HG02678 (cell line): ENCODE results near the gene RASGRF2.
A peak's percentile ranks its signal among the peaks of the same experiment; 100 is the strongest.

Source experiments
- ATAC-seq: cut with Tn5 transposase; IDR thresholded peaks from one replicate; pipeline ENCODE4 v1.9.1; 2021; ENCODE audit warnings: mild to moderate bottlenecking, moderate library complexity; ENCODE audit not compliant: unreplicated experiment

Gene RASGRF2

DNA sequence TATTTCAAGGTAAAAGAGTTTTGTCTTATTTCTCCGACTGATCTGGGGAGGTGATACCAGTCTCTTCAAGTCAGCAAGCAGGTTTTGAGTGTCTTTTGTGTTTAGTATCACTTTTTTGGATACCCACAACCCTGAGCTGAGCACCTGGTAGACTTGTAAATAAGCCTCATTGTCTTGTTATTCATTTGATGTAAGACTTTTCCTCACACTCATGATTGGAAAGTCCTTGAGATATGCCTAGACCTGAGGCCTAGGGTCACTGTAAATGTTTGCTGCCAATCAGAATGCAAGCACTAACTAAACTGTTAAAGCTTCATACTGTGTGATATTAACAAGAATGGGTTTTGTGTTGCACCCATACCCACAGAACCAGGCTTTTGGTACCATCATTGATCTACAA lies 172.2 kb downstream of the RASGRF2 start:
- no peak for ATAC-seq

DNA sequence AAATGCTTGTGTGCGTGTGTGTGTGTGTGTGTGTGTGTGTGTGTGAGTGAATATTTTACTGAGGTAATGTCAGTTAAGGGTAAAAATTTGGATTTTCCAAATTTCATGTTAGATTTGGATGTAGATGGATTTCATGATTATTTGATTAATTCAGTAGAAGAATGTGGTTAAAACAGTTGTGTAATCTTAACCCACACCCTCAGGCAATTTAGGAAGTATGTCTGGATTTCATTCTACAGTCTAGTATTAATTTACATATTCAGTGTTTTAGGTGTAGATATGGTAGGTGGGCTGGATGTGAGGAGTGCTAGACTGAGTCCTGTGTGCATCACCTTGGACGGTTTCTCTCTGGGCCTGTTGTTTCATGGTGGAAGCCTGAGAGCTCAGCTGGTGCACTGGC lies 173.9 kb downstream of the RASGRF2 start:
- no peak for ATAC-seq

DNA sequence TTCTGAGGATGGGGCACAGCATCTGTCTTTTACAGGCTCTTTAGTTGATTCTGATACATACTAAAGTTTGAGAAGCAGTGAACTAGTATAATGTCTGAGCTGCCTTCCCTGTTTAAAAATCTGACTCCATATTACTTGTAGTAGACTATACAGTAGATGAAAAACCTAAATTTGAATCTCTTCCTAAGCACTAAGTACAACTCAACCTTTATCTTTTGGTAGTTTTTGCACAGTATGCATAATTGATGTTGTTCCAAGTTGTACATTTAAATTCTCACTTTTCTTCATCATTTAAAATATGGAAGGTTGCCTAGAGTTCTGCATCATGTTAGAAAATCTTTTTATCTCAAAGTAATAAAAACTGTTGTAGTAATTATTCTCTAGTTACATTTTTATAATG lies 174.4 kb downstream of the RASGRF2 start:
- no peak for ATAC-seq

DNA sequence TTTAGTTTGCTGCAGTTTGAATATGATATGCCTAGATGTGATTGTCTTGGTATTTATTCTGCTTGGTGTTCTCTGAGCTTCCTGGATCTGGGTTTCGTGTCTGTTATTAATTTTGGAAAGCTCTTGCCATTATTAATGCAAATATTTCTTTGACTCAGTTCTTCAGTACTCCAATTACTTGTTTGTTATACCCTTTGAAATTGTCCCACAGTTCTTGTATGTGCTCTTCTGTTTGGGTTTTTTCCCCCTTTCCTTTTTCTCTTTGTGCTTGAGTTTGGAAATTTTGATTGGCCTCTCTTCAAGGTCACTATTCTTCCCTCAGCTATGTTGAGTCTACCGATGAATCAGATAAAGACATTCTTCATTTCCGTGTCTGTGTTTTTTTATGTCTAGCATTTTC lies 176.4 kb downstream of the RASGRF2 start:
- no peak for ATAC-seq

DNA sequence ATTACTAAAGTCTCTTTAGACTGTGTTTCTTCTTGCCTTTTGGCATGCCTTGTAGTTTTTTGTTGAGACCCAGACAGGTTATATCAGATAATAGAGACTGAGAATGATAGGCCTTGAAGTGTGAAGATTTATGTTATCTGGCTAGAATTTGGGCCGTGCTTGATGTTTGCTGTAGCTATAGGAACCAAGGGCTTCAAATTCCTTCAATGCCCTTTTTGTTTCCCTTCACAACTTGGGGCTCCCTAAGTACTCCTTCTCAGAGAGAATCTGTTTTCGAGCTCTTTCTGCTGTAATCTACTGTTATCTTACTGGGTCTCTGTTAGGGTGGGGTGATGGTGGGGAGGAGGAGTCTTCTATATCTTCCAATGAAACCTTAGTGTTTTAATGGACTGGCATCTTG lies 177.7 kb downstream of the RASGRF2 start:
- no peak for ATAC-seq

DNA sequence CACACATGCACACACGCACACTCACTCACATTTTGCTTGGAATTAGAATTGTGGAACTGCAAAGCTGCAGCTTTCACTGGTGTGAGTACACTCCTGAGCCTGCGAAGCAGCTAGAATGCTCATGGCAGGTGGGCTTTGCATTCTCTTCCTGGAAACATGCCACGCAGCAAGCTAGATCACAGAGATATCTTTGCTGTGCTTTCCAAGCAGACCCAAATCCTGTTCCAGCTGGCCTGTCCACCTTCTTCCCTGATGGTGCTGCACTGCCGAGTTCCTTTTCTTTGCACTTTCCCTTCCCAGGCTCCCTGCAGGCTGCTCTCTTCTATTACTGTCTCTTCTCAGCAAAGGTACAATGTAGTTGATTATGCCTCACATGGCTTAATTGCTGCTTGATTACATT lies 180.3 kb downstream of the RASGRF2 start:
- ATAC-seq: no peak

DNA sequence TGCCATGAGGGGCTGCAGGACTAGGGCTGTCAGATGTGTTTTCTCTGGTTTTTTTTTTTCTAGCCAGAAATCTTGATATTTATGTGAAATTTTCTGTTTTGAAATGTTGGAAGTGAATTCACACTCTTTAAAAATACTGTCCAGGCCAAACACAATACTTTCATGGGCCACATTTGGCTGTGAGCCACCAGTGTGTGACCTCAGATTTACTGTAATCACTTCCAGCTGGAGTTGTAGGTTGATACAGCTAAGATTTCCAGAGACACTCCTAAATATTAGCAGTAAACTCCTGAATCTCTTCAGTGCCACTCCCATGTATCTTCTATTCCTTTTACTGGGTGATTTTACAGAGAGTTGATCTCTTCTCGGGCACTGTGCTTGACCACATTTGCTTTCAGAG lies 180.8 kb downstream of the RASGRF2 start:
- no peak for ATAC-seq

DNA sequence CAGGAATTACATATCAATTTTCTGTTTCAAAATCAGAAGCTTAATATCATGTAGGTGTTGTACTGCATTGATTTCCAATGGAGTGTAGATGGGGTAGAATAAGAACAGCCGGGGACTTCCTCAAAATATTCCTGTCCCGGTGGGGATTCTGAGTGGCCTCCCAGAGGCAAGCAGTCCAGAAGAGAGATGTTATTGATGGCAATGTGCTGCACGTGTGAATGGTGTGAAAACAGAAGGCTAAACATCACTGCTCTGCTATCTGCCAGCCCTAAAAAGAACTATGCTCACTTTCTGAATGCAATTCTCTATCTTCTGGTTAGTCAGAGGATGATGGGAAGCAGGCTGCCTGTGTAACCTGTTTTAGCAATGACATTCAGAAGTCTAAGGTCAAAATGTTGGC lies 181.9 kb downstream of the RASGRF2 start:
- no peak for ATAC-seq

DNA sequence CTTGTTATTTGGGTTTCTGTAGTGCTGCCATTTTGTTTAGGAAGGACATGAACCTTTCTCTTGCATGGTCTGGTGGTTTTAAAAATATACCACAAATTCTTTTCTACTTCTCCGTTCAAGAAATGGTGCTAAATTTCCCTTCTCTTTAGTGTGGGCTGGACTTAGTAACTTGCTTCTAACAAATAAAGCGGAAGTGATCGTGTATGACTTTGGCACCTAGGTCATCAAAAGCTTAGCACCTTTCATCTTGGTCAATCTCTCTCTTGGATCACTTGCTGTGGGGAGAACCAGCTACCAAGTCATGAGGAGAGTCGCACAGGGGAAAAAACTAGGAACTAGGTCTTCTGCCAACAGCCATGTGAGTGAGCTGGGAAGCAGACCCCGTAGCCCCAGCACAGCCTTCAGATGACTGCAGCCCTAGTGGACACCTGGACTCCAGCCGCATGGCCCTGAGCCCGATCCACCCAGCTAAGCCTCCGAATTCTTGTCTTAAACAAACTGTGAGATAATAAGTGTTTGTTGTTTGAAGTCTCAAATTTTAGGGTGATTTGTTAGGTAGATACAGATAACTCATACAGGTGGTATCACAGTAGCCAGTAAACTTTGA lies 185.3 kb downstream of the RASGRF2 start:
- no peak for ATAC-seq

DNA sequence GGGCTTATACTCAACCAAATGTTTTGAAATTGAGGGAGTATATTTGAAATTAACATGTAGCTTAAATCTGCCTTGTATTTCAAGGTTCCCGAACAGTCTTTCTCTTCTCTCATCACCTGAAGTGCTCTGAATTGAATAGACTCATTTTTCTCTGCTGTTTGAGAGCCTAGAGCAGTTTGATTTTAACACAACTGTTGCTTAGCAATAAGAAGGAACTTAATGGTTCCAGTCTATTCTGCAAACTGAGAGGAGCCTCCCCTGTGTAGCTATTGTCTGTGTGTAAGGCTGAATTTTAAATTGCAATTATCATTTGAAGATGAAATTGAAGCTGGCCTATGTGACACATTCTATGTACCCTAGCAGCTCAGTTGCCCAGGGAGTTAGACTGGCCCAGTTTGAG lies 185.9 kb downstream of the RASGRF2 start:
- ATAC-seq: no peak

DNA sequence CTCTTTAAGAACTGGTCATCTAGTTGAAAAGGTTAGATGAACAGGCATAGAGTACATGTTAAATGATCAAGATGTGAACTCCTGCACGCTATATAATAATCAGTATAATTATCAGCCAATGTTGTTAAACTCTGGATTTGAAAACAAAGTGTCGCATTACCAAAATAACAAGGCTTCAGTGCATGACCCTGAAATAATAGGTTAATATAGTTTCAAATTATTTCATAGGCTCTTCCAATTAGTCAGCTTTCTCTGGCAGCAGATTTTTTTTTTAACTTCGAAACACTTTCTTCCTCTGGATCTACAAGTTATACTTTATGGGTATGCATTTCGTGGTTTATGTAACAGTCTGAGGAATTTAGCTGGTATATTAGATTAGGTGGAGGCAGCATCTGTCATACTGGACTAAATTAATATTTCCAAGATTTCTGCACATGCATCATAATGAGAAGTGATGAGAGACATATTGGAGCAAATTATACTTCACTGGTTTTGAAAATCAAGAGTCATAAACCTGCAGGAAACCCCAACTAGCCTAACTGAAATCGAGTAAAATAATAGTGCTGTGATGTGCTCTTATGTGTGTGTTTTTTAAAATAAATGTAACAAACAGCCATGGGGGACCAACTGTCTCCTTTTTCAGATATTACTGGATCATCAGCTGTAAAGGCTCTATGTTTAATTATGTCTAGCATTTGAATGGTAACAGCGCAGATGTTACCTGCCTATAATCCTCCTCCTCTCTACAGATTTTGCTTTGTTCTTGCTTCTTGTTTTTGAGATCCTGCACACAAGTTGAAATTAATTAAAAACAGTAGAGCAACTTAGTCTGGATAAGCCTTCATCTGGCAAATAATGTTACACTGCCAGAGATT lies 187.1 kb downstream of the RASGRF2 start:
- ATAC-seq: no peak

DNA sequence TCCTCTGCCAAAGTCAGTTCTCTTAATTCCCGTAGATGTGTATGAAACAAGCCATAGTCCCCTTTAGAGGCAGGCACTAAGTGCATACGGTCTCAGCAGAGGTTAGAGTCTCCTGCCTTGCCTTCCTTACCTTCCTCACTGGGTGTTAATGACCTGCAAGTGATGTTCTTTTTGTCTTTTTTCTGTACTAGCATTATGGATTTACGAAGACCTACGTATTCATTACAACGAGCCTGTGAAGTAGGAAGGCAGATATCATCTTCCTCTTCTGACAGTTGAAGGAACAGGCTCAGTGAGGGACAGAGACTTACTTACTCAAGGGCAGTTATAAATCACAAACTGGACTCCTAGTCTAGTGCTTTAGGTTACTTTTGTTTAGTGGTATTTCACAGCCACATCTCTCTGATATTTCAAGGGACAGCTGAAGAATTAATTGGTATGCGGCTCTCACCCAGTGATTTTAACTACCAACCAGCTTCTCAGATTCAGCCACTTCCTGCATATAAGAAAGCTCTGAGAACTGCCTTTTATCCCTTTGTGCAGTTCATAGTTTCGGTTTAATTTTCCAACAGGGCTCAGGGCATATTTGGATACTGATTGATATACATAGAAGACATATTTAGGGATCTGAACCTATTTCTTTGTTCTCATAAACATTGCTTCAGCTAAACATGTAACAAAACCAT lies 187.9 kb downstream of the RASGRF2 start:
- ATAC-seq: no peak

DNA sequence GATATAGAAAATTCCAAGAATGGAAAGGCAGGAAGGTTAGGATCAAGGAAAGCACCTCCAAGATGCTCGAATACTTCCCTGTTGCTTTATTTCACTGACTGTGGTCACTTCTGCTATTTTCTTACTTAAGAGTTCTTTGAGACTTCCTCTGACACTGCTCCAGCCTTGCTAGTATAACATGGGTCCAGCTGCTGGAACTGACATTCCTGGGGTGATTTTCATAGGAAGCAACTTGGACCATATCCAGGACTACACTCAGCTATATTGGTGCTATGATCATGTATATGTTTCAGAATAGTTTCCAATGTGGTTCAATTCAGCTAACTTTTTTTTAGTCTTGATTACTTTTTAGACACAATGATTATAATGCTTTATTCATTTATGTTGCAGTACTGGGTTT lies 191.4 kb downstream of the RASGRF2 start:
- ATAC-seq: no peak

DNA sequence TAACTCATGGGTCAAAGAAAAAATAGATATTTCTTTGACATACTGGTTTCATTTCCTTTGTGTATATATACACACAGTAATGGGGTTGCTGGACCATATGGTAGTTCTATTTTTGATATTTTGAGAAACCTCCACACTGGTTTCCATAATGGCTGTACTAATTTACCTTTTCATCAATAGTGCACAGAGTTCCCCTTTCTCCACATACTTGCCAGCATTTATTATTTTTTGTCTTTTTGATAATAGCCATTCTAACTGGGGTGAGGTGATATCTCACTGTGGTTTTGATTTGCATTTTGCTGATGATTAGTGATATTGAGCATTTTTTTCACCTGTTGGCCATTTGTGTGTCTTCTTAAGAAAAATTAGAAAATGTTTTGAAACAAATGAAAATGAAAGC lies 194.6 kb downstream of the RASGRF2 start:
- peak; percentile 84 for ATAC-seq

DNA sequence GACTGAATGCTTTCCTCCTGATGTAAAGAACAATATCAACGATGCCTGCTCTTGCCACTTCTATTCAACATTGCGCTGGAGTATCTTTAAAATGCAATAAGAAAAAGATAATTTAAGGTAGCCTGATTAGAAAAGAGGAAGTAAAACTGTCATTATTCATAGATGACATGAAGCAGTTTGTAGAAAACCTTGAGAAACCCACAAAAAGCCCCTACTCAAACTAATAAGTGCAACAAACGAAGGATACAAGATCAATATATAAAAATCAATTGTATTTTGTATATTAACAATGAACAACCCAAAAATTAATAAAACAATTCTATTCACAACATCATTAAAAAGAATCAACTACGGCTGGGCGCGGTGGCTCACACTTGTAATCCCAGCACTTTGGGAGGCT lies 196.6 kb downstream of the RASGRF2 start:
- ATAC-seq: no peak

DNA sequence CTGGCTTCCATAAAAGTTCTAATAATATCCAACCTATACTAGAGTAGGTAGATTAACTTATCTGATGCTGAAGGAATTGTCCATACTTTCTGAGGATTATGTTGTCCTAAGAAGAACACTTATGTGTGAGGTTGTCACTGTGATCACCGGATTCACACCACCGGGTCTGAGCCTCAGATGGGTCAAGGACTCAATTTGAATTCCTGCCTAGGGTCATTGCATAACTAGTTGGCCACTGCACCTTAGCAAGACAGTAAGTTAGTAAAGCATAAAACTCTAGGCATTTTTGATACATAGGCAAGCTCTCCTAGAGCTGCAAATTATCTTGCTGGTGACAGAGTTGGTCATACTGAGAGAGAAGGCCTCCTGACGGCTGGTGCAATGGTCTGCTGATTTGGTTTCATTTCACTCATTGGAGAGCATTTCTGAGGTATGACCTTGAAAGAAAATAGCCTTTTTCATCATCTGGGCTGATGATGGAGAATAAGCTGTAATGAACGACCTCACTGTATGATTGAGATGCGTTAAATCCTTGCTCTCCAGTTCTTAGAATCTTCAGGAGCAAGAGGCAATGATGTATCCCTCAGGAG lies 200.9 kb downstream of the RASGRF2 start:
- ATAC-seq: peak; percentile 59

DNA sequence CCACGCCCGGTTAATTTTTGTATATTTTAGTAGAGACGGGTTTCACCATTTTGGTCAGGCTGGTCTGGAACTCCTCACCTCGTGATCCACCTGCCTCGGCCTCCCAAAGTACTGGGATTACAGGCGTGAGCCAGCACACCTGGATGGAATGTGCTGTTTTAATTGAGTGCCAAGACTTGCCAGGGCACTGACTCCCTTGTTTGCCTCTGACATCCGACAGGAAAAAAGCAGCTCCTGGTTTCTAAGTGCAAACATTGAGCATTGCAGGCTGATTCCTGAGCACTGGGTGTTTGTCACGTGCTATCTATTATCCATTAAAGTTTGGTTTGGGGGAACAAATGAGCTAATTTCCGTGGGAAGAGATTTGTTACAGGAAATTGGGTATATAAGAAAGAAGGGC lies 202.3 kb downstream of the RASGRF2 start:
- ATAC-seq: no peak

DNA sequence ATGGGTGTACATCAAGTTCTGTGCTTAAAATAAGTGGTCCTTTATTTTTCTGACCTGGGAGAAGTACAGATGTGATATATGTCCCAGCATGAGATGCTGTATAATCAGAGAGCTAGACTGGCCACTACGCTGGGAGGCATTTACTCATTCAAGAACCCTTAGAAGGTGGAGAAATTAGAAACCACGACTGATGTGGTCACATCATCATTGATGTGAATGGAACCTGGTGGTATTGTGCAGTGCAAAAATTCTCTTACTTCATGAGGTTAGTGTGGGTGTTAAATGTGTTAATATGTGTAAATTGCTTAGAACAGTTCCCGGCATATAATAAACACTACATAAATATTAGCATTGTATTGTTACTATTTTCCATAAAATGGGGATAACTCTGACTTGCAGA lies 203.5 kb downstream of the RASGRF2 start:
- no peak for ATAC-seq

DNA sequence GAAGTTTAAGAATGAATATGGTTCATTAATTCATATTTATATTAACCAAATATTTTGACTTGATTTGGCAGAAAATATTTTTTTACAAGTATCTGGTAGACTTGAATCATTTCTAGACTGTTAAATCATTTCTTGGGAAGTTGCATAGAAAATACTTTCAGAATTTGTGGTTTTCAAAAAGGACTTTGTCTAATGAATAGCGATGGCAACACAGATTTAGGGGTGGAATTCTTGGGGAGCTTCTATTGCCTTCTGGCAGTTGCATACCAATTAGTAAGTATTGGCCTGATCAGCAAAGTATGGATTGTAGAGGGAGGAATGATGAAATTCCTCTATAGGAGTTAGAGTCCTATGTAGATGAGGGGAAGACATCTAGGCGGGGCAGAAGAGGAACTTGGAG lies 204.3 kb downstream of the RASGRF2 start:
- no peak for ATAC-seq

DNA sequence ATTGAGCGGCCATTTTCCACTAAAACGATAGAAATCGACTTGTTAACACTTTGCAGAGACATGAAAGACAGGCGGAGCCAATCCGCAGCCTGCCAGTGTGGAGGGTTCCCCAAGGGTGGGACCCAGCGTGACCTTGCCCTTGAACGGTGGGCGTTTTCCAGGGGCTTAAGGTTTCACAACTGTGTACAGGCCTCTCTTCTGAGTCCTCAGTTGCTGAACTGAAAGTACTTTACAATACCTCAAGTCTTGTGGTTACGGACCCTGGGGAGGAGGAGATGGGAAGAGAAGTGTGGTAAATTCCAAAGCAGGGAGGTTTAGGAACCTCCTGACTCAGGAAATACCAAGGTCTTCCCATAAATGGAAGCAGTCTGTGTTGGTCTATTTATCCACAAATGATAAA lies 204.8 kb downstream of the RASGRF2 start:
- ATAC-seq: no peak

DNA sequence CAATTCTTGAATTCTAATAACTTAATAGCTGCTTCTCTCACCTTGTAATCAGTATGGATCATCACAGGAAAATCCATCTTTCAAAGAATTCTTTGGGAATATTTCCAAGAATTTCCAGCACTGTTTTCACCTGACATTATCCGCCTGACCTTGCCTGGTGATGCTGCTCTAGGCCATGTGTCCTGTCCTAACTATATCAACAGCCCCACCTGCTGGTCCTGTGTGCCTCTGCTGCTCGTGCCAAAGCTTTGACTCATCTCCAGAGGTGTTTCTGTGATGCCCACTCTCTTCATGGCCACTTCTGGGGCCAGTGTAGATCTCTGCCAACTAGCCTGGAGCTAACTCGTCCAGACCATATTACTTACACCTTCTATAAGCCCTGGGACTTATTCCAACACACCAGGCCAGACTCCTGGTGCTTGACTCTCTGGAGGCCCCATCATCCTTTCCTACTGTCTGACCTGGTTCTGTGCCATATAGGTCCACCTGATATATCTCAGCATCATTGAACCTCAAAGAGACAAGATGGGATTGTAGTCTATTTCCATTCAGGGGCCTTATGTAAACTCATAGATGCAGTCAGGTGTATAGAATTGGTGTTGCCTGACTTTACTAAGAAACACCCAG lies 205.4 kb downstream of the RASGRF2 start:
- peak; percentile 68 for ATAC-seq
